Measurements from ENCODE around the gene UBE2E1. TPM values are rescaled to one million over a fixed set of nuclear protein-coding genes. Genes with fewer than 3 reads are reported as not detected.

UBE2E1 gene
- total and polyA plus RNA-seq, 11 donors = 43.7 to 97.1 (median 65.0) TPM

GRCh38 chr3:23926736-23927135 lies 121.0 kb downstream of the UBE2E1 start:
- Histone ChIP-seq H3K4me3 (no peak overlapping the region), H3K27ac (no peak overlapping the region), H3K36me3 (peaks cover 0 to 13% (median 3%) of the 10 kb centered on the region in 9 donors), H3K27me3 (no peaks in the 10 kb centered on the region), H3K9me3 (no peaks in the 10 kb centered on the region), H3K4me1 (no peaks in the 10 kb centered on the region)
- intact Hi-C loops (cut with DNase I) = no loop called here
- 86 to 91% (median 89%) methylated on average over 3 of the region's 3 CpGs for WGBS, 4 donors
- TF ChIP-seq POLR2A (IDR thresholded peaks at IDR 0.05) (no peak), CTCF (IDR thresholded peaks at IDR 0.05) (no peak)
- DNase-seq (no peak), ATAC-seq (no peak)

- 90 to 93% (median 91%) methylated on average over 8 of the region's 8 CpGs for WGBS, 4 donors
- Histone ChIP-seq H3K27ac (no peak overlapping the region), H3K9me3 (no peaks in the 10 kb centered on the region), H3K4me1 (peaks cover 0 to 4% (median 0%) of the 10 kb centered on the region in 12 donors), H3K27me3 (no peaks in the 10 kb centered on the region), H3K36me3 (peaks cover 0 to 3% (median 0%) of the 10 kb centered on the region in 9 donors), H3K4me3 (no peak overlapping the region)
- DNase-seq (no peak), ATAC-seq (no peak)
- intact Hi-C loops (cut with DNase I) = no loop called here
- TF ChIP-seq CTCF (IDR thresholded peaks at IDR 0.05) (no peak), POLR2A (IDR thresholded peaks at IDR 0.05) (no peak)
Measured at GRCh38 chr3:23928524-23928923, 122.8 kb downstream of the UBE2E1 start.

- no peaks in the 10 kb centered on the region for H3K27me3 ChIP-seq
- peaks cover 0 to 4% (median 0%) of the 10 kb centered on the region in 12 donors for H3K4me1 ChIP-seq
- intact Hi-C loops (cut with DNase I) = no loop called here
- DNase-seq (no peak), ATAC-seq (no peak)
- WGBS, 4 donors = 69 to 87% (median 81%) methylated on average over 3 of the region's 3 CpGs
- H3K9me3 ChIP-seq = no peaks in the 10 kb centered on the region
- H3K4me3 ChIP-seq = no peak overlapping the region
- no peaks in the 10 kb centered on the region for H3K36me3 ChIP-seq
- no peak for TF ChIP-seq CTCF (IDR thresholded peaks at IDR 0.05)
- TF ChIP-seq POLR2A (IDR thresholded peaks at IDR 0.05) = no peak
- no peak overlapping the region for H3K27ac ChIP-seq
Measured at GRCh38 chr3:23931597-23931996, 125.8 kb downstream of the UBE2E1 start.

- H3K36me3 ChIP-seq = no peaks in the 10 kb centered on the region
- H3K4me3 ChIP-seq = no peak overlapping the region
- 82 to 91% (median 86%) methylated on average over 4 of the region's 4 CpGs for WGBS, 4 donors
- TF ChIP-seq POLR2A (IDR thresholded peaks at IDR 0.05) (no peak), CTCF (IDR thresholded peaks at IDR 0.05) (no peak)
- H3K27ac ChIP-seq = no peak overlapping the region
- no peak for ATAC-seq
- H3K27me3 ChIP-seq = no peaks in the 10 kb centered on the region
- no peaks in the 10 kb centered on the region for H3K9me3 ChIP-seq
- peaks cover 0 to 4% (median 0%) of the 10 kb centered on the region in 12 donors for H3K4me1 ChIP-seq
- no peak for DNase-seq
- intact Hi-C loops (cut with DNase I) = no loop called here
Measured at GRCh38 chr3:23932571-23932970, 126.8 kb downstream of the UBE2E1 start.
